Thyroid gland (tissue), 4 donors: Measurements from ENCODE around the gene SLC24A3.

ENCODE experiments used
- POLR2A ChIP-seq, 2 donors: fragments of 450-650 bp; IDR thresholded peaks; one replicate each; pipeline ENCODE4 v1.6.1; 2017; ENCODE audit warnings: antibody characterized with exemption in 2 of 2, mild to moderate bottlenecking in 2 of 2, moderate library complexity in 1 of 2
- TF ChIP-seq, protein P1 (sequence below), 6 experiments: fragments of 200-600 bp in 3 of 6; fragments of 450-650 bp in 3 of 6; sonication (generic) in 3 of 6; IDR thresholded peaks; one replicate each; pipeline ENCODE4 v1.5.1; 2016 to 2019; ENCODE audit warnings: antibody characterized with exemption in 6 of 6, mild to moderate bottlenecking in 2 of 6, inconsistent platforms in 1 of 6, moderate library complexity in 1 of 6

DNA sequence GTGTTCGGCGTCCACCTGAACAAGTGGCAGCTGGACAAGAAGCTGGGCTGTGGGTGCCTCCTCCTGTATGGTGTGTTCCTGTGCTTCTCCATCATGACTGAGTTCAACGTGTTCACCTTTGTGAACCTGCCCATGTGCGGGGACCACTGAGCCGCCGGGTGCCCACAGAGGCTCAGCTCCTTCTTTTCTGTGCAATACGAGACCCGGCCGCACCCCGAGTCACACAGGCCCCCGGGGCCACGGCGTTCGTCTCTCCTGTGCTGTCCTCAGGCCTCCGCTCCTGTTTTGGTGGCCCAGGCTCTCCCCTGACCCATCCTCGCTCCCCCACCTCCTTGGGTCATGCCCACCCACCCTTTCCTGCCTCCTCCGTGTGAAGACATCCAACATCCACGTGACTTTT is 508.5 kb downstream of the SLC24A3 start:
- TF ChIP-seq, protein P1, sequence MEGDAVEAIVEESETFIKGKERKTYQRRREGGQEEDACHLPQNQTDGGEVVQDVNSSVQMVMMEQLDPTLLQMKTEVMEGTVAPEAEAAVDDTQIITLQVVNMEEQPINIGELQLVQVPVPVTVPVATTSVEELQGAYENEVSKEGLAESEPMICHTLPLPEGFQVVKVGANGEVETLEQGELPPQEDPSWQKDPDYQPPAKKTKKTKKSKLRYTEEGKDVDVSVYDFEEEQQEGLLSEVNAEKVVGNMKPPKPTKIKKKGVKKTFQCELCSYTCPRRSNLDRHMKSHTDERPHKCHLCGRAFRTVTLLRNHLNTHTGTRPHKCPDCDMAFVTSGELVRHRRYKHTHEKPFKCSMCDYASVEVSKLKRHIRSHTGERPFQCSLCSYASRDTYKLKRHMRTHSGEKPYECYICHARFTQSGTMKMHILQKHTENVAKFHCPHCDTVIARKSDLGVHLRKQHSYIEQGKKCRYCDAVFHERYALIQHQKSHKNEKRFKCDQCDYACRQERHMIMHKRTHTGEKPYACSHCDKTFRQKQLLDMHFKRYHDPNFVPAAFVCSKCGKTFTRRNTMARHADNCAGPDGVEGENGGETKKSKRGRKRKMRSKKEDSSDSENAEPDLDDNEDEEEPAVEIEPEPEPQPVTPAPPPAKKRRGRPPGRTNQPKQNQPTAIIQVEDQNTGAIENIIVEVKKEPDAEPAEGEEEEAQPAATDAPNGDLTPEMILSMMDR (IDR thresholded peaks at IDR 0.05), result no peak
- TF ChIP-seq POLR2A (IDR thresholded peaks at IDR 0.05), result no peak
